ENCODE results near the gene CYP2J2. TPM values are rescaled to one million over a fixed set of nuclear protein-coding genes. Genes with fewer than 3 reads are reported as not detected.

CYP2J2 gene
- total RNA-seq, 1 donor from 2014 or later, result 0.13 TPM

DNA sequence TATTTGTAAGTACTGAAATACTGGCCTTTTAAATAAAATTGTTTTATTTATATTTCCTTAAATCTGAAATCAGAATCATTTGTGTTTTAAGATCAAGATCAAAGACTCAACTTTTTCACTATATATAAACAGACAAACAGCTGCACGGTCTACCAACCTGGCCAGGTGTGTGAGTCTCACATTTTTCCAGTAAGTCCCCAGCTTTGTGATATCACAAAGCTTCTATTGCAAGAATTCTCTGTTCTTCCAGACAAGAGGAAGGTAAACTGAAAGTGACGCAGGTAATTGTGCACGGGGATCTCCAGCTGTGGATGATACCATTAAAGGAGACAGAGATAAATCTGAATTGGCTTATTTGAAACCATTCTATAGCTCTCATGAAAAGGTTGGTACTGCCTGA, 41.2 kb upstream of the CYP2J2 start:
- Mint-ChIP-seq H3K27ac (ENCODE audit: unreplicated experiment) (no peak overlapping the region), H3K27me3 (ENCODE audit: unreplicated experiment) (no peaks in the 10 kb centered on the region), H3K4me3 (ENCODE audit: unreplicated experiment) (no peak overlapping the region), H3K36me3 (ENCODE audit: unreplicated experiment) (no peaks in the 10 kb centered on the region), H3K9me3 (ENCODE audit: unreplicated experiment) (no peaks in the 10 kb centered on the region), H3K4me1 (ENCODE audit: unreplicated experiment) (peaks cover 15% of the 10 kb centered on the region)
- no peak for TF ChIP-seq CTCF (IDR thresholded peaks at IDR 0.05)
- DNase-seq (ENCODE audit: extremely low spot score, unreplicated experiment), result no peak

DNA sequence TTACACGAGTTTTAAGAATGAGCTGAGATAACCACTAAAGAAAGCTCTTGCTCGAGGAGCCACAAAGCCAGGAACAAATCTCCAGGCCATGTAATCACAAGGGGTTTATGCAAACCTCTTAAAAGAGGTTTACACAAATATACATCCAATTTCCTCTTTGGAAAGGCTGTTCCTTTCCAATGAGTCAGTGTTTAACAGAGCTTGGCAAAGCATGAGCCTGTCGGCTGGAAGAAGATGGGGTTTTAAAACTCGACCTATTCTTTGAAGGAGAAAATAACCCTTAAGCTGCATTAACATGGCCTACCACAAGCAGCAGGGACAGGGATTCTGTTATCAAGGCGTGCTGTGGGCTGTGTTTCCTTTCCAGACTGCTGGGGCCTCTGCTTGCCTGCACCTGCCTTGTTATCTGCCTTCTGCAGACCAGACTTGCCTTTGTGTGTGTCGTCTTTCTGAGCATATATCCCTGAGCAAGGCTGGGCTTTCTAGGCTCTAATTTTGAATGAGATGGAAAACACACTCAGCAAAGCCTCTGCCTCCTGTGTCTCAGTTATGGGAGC, 40.6 kb upstream of the CYP2J2 start:
- no peak overlapping the region for H3K4me3 Mint-ChIP-seq (ENCODE audit: unreplicated experiment)

GRCh38 chr1:59952065-59952464, 25.5 kb upstream of the CYP2J2 start:
- Mint-ChIP-seq H3K27ac (ENCODE audit: unreplicated experiment) (no peak overlapping the region), H3K9me3 (ENCODE audit: unreplicated experiment) (no peaks in the 10 kb centered on the region), H3K36me3 (ENCODE audit: unreplicated experiment) (no peaks in the 10 kb centered on the region), H3K27me3 (ENCODE audit: unreplicated experiment) (peaks cover 18% of the 10 kb centered on the region), H3K4me3 (ENCODE audit: unreplicated experiment) (no peak overlapping the region), H3K4me1 (ENCODE audit: unreplicated experiment) (no peaks in the 10 kb centered on the region)
- no peak for TF ChIP-seq CTCF (IDR thresholded peaks at IDR 0.05)
- no peak for DNase-seq (ENCODE audit: extremely low spot score, unreplicated experiment)

More for the DNA sequence above, 40.6 kb upstream of the CYP2J2 start:
- Mint-ChIP-seq H3K9me3 (ENCODE audit: unreplicated experiment) (no peaks in the 10 kb centered on the region), H3K27ac (ENCODE audit: unreplicated experiment) (peak overlapping the region; percentile 5), H3K4me1 (ENCODE audit: unreplicated experiment) (peaks cover 15% of the 10 kb centered on the region), H3K36me3 (ENCODE audit: unreplicated experiment) (no peaks in the 10 kb centered on the region), H3K27me3 (ENCODE audit: unreplicated experiment) (no peaks in the 10 kb centered on the region)
- DNase-seq (ENCODE audit: extremely low spot score, unreplicated experiment), result no peak
- no peak for TF ChIP-seq CTCF (IDR thresholded peaks at IDR 0.05)

- H3K36me3 Mint-ChIP-seq (ENCODE audit: unreplicated experiment), result no peaks in the 10 kb centered on the region
- peaks cover 18% of the 10 kb centered on the region for H3K27me3 Mint-ChIP-seq (ENCODE audit: unreplicated experiment)
- no peaks in the 10 kb centered on the region for H3K9me3 Mint-ChIP-seq (ENCODE audit: unreplicated experiment)
- DNase-seq (ENCODE audit: extremely low spot score, unreplicated experiment), result no peak
- no peak for TF ChIP-seq CTCF (IDR thresholded peaks at IDR 0.05)
- no peak overlapping the region for H3K4me3 Mint-ChIP-seq (ENCODE audit: unreplicated experiment)
- no peak overlapping the region for H3K27ac Mint-ChIP-seq (ENCODE audit: unreplicated experiment)
- H3K4me1 Mint-ChIP-seq (ENCODE audit: unreplicated experiment), result no peaks in the 10 kb centered on the region
Observed at GRCh38 chr1:59949648-59950047, 23.1 kb upstream of the CYP2J2 start.

DNA sequence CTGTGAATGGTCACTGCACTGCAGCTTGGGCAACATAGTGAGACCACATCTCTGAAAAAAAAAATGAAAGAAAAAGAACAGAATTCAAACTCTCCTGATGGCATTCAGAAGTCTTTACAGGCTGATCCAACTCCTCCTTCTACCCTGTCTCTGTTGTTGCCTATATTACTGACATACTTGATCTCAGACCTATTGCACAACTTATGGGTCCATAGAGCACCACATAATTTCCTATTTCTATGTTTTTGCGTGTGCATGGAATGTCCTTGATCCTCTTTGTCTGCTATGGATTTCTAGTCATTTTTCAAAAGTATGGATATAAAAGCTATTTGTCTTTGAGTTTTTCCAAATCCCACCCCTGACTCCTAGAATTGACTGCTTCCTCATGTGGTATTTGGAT, 22.4 kb upstream of the CYP2J2 start:
- no peak for TF ChIP-seq CTCF (IDR thresholded peaks at IDR 0.05)
- H3K27me3 Mint-ChIP-seq (ENCODE audit: unreplicated experiment), result peaks cover 18% of the 10 kb centered on the region
- no peak overlapping the region for H3K27ac Mint-ChIP-seq (ENCODE audit: unreplicated experiment)
- no peaks in the 10 kb centered on the region for H3K36me3 Mint-ChIP-seq (ENCODE audit: unreplicated experiment)
- no peak for DNase-seq (ENCODE audit: extremely low spot score, unreplicated experiment)
- no peak overlapping the region for H3K4me3 Mint-ChIP-seq (ENCODE audit: unreplicated experiment)
- no peaks in the 10 kb centered on the region for H3K4me1 Mint-ChIP-seq (ENCODE audit: unreplicated experiment)
- no peaks in the 10 kb centered on the region for H3K9me3 Mint-ChIP-seq (ENCODE audit: unreplicated experiment)

Data from osteocyte (in vitro differentiated cells).